Measurements from ENCODE around the gene CDK5R2. TPM values are rescaled to one million over a fixed set of nuclear protein-coding genes. Genes with fewer than 3 reads are reported as not detected.

Gene CDK5R2
- polyA plus RNA-seq, 1 donor (not counting 4 experiments of a cell fraction or from before 2014, with no cell fraction given), result not detected

- no peak for DNase-seq (ENCODE audit: low read depth, low spot score)
- peaks cover 15% of the 10 kb centered on the region for H3K4me1 ChIP-seq (ENCODE audit: control insufficient read depth, extremely low read depth, insufficient read depth, low read length)
- TF ChIP-seq, protein P1, sequence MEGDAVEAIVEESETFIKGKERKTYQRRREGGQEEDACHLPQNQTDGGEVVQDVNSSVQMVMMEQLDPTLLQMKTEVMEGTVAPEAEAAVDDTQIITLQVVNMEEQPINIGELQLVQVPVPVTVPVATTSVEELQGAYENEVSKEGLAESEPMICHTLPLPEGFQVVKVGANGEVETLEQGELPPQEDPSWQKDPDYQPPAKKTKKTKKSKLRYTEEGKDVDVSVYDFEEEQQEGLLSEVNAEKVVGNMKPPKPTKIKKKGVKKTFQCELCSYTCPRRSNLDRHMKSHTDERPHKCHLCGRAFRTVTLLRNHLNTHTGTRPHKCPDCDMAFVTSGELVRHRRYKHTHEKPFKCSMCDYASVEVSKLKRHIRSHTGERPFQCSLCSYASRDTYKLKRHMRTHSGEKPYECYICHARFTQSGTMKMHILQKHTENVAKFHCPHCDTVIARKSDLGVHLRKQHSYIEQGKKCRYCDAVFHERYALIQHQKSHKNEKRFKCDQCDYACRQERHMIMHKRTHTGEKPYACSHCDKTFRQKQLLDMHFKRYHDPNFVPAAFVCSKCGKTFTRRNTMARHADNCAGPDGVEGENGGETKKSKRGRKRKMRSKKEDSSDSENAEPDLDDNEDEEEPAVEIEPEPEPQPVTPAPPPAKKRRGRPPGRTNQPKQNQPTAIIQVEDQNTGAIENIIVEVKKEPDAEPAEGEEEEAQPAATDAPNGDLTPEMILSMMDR (optimal IDR thresholded peaks at IDR 0.05 in 1 of 3, IDR thresholded peaks at IDR 0.05 in 1 of 3, conservative IDR thresholded peaks at IDR 0.05 in 1 of 3; ENCODE audit: extremely low read depth in 1 of 3, insufficient read depth in 2 of 3, low read length in 3 of 3), result no peak
- no peak for TF ChIP-seq EZH2 (IDR thresholded peaks at IDR 0.05; ENCODE audit: low read length)
- H3K9ac ChIP-seq (ENCODE audit: control insufficient read depth, extremely low read depth, insufficient read depth, low read length), result no peak overlapping the region
- no peaks in the 10 kb centered on the region for H3K36me3 ChIP-seq (ENCODE audit: control insufficient read depth in 2 of 2, extremely low read depth in 1 of 2, insufficient read depth in 2 of 2, low read length in 2 of 2)
- no peaks in the 10 kb centered on the region for H3K9me3 ChIP-seq (ENCODE audit: control insufficient read depth, low read depth, low read length)
- no peaks in the 10 kb centered on the region for H3K79me2 ChIP-seq (ENCODE audit: control insufficient read depth, insufficient read depth, low read length)
- no peak overlapping the region for H3K4me2 ChIP-seq (ENCODE audit: control insufficient read depth, extremely low read depth, insufficient read depth, low read depth, low read length)
- no peak overlapping the region for H3K27ac ChIP-seq (ENCODE audit: control insufficient read depth, insufficient read depth, low read length)
- dilution Hi-C loops (cut with MboI; ENCODE audit: extremely low pct_ligation_motif_present, low sequenced_read_pairs), result no loop called here
- no peak overlapping the region for H3K4me3 ChIP-seq (ENCODE audit: control insufficient read depth in 2 of 3, extremely low read depth in 1 of 3, insufficient read depth in 2 of 3, low read depth in 1 of 3, low read length in 3 of 3)
- peaks cover 62% of the 10 kb centered on the region for H3K27me3 ChIP-seq (ENCODE audit: control insufficient read depth, extremely low read depth, insufficient read depth, low read length)
- no peaks in the 10 kb centered on the region for H3K9me1 ChIP-seq (ENCODE audit: control insufficient read depth, extremely low read depth, insufficient read depth, low read length)
- H2AFZ ChIP-seq (ENCODE audit: control insufficient read depth, low read length), result no peak overlapping the region
- no peak for FAIRE-seq
- peaks cover 4% of the 10 kb centered on the region for H4K20me1 ChIP-seq (ENCODE audit: control insufficient read depth, extremely low read depth, insufficient read depth, low read length)
Measured at GRCh38 chr2:219003979-219004378, 44.5 kb downstream of the CDK5R2 start.

- Histone ChIP-seq H3K4me2 (ENCODE audit: control insufficient read depth, extremely low read depth, insufficient read depth, low read depth, low read length) (no peak overlapping the region), H2AFZ (ENCODE audit: control insufficient read depth, low read length) (no peak overlapping the region), H3K9ac (ENCODE audit: control insufficient read depth, extremely low read depth, insufficient read depth, low read length) (no peak overlapping the region), H3K9me1 (ENCODE audit: control insufficient read depth, extremely low read depth, insufficient read depth, low read length) (no peaks in the 10 kb centered on the region), H4K20me1 (ENCODE audit: control insufficient read depth, extremely low read depth, insufficient read depth, low read length) (no peaks in the 10 kb centered on the region), H3K79me2 (ENCODE audit: control insufficient read depth, insufficient read depth, low read length) (no peaks in the 10 kb centered on the region), H3K4me3 (ENCODE audit: control insufficient read depth in 2 of 3, extremely low read depth in 1 of 3, insufficient read depth in 2 of 3, low read depth in 1 of 3, low read length in 3 of 3) (no peak overlapping the region), H3K4me1 (ENCODE audit: control insufficient read depth, extremely low read depth, insufficient read depth, low read length) (no peaks in the 10 kb centered on the region), H3K27ac (ENCODE audit: control insufficient read depth, insufficient read depth, low read length) (no peak overlapping the region), H3K36me3 (ENCODE audit: control insufficient read depth in 2 of 2, extremely low read depth in 1 of 2, insufficient read depth in 2 of 2, low read length in 2 of 2) (no peaks in the 10 kb centered on the region), H3K27me3 (ENCODE audit: control insufficient read depth, extremely low read depth, insufficient read depth, low read length) (peaks cover 10% of the 10 kb centered on the region), H3K9me3 (ENCODE audit: control insufficient read depth, low read depth, low read length) (no peaks in the 10 kb centered on the region)
- no peak for FAIRE-seq
- dilution Hi-C loops (cut with MboI; ENCODE audit: extremely low pct_ligation_motif_present, low sequenced_read_pairs), result no loop called here
- DNase-seq (ENCODE audit: low read depth, low spot score), result no peak
- no peak for TF ChIP-seq EZH2 (IDR thresholded peaks at IDR 0.05; ENCODE audit: low read length)
- TF ChIP-seq, protein P1 (optimal IDR thresholded peaks at IDR 0.05 in 1 of 3, IDR thresholded peaks at IDR 0.05 in 1 of 3, conservative IDR thresholded peaks at IDR 0.05 in 1 of 3; ENCODE audit: extremely low read depth in 1 of 3, insufficient read depth in 2 of 3, low read length in 3 of 3), result no peak
Measured at GRCh38 chr2:219009294-219009693, 49.8 kb downstream of the CDK5R2 start.
